Glutamatergic neuron (in vitro differentiated cells): ENCODE measurements around the gene ANXA7. TPM values are rescaled to one million over a fixed set of nuclear protein-coding genes. Genes with fewer than 3 reads are reported as not detected.

Source experiments
- DNase-seq: peaks from one replicate; pipeline ENCODE4 v3.0.0; 2022
- H3K27ac Mint-ChIP-seq: one replicate; pipeline ENCODE4 v1.8.0; 2020; ENCODE audit warnings: mild to moderate bottlenecking, mixed read lengths, inconsistent platforms; ENCODE audit not compliant: unreplicated experiment
- H3K27me3 Mint-ChIP-seq: one replicate; pipeline ENCODE4 v1.8.0; 2020; ENCODE audit warnings: mild to moderate bottlenecking, moderate library complexity, mixed read lengths, inconsistent platforms; ENCODE audit not compliant: unreplicated experiment
- H3K36me3 Mint-ChIP-seq: one replicate; pipeline ENCODE4 v1.8.0; 2020; ENCODE audit warnings: mild to moderate bottlenecking, mixed read lengths, inconsistent platforms; ENCODE audit not compliant: unreplicated experiment
- H3K4me1 Mint-ChIP-seq: one replicate; pipeline ENCODE4 v1.8.0; 2020; ENCODE audit warnings: mild to moderate bottlenecking, low read depth, mixed read lengths, inconsistent platforms; ENCODE audit not compliant: unreplicated experiment
- H3K4me3 Mint-ChIP-seq: one replicate; pipeline ENCODE4 v1.8.0; 2020; ENCODE audit warnings: mild to moderate bottlenecking, mixed read lengths, inconsistent platforms; ENCODE audit not compliant: unreplicated experiment
- H3K9me3 Mint-ChIP-seq: one replicate; pipeline ENCODE4 v1.8.0; 2020; ENCODE audit warnings: mild to moderate bottlenecking, moderate library complexity, mixed read lengths, inconsistent platforms; ENCODE audit not compliant: unreplicated experiment
- total RNA-seq: library from RNA; stranded (reverse); fragmentation: NEBNext Ultra II Directional; extraction: Animal tissue kit (Norgen Biotek cat#: 25700); gene quantifications from one replicate; pipeline ENCODE4 v1.2.1, GENCODE V29; 2021; ENCODE audit not compliant: unreplicated experiment
- TF ChIP-seq, protein P1 (sequence below): fragments of 200-600 bp; sonication (generic); IDR thresholded peaks from one replicate; pipeline ENCODE4 v1.5.0; 2021; ENCODE audit not compliant: partially characterized antibody, unreplicated experiment

The ANXA7 gene
- total RNA-seq, 1 donor from 2014 or later: 35.9 TPM

DNA sequence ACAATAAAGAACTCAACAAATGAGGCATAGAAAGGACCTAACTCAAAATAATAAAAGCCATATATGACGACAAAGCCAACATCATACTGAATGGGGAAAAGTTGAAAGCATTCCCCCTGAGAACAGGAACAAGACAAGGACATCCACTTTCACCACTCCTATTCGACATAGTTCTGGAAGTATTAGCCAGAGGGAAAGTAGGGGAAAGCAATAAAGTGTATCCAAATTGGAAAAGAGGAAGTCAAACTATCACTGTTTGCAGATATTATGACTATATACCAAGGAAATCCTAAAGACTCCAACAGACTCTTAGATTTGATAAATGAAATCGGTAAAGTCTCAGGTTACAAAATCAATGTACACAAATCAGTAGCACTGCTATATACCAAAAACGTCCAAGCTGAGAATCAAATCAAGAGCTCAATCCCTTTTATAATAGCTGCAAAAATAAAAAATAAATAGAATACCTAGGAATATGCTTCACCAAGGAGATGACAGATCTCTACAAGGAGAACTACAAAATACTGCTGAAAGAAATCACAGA, 4.8 kb downstream of the ANXA7 start:
- DNase-seq: no peak
- H3K9me3 Mint-ChIP-seq: peaks cover 2% of the 10 kb centered on the region
- no peak overlapping the region for H3K27ac Mint-ChIP-seq
- H3K27me3 Mint-ChIP-seq: peaks cover 4% of the 10 kb centered on the region
- H3K36me3 Mint-ChIP-seq: no peaks in the 10 kb centered on the region
- H3K4me3 Mint-ChIP-seq: peak overlapping the region; percentile 4
- TF ChIP-seq, protein P1, sequence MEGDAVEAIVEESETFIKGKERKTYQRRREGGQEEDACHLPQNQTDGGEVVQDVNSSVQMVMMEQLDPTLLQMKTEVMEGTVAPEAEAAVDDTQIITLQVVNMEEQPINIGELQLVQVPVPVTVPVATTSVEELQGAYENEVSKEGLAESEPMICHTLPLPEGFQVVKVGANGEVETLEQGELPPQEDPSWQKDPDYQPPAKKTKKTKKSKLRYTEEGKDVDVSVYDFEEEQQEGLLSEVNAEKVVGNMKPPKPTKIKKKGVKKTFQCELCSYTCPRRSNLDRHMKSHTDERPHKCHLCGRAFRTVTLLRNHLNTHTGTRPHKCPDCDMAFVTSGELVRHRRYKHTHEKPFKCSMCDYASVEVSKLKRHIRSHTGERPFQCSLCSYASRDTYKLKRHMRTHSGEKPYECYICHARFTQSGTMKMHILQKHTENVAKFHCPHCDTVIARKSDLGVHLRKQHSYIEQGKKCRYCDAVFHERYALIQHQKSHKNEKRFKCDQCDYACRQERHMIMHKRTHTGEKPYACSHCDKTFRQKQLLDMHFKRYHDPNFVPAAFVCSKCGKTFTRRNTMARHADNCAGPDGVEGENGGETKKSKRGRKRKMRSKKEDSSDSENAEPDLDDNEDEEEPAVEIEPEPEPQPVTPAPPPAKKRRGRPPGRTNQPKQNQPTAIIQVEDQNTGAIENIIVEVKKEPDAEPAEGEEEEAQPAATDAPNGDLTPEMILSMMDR: no peak
- peaks cover 18% of the 10 kb centered on the region for H3K4me1 Mint-ChIP-seq

DNA sequence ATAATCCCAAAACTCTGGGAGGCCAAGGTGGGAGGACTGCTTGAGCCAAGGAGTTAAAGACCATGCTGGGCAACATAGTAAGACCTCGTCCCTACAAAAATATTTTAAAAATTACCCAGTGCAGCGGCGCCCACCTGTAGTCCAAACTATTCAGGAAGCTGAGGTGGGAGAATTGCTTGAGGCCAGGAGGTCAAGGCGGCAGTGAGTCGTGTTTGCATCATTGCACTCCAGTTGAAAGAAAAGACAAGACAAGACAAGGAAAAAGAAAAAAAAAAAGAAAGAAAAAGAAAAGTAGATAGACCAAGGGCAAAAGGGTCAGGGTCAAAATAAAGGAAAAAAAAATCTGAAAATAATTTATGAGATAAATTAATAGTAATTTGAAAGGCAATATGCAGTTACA, 5.8 kb downstream of the ANXA7 start:
- Mint-ChIP-seq H3K27me3 (peaks cover 4% of the 10 kb centered on the region), H3K4me1 (peaks cover 17% of the 10 kb centered on the region), H3K27ac (no peak overlapping the region), H3K36me3 (no peaks in the 10 kb centered on the region), H3K4me3 (no peak overlapping the region), H3K9me3 (peaks cover 2% of the 10 kb centered on the region)
- DNase-seq: no peak
- TF ChIP-seq, protein P1: no peak

DNA sequence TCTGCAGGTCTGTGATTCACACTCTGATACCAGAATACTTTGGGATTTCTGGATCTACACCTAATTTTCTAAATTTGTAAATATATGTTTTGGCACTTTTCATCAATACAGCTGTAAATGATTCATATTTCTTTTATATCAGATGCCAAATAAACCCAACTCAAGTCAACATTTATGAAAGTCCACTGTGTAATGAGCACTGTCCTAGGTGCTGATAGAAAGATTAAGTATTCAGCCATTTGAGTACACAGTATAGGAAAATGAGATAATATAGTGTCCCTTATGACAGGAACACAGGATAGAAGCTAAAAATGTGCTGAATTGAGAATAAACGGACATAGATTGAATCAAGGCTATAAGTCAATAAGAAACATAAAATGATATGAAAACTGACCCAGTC, 6.4 kb downstream of the ANXA7 start:
- peaks cover 4% of the 10 kb centered on the region for H3K27me3 Mint-ChIP-seq
- H3K36me3 Mint-ChIP-seq: no peaks in the 10 kb centered on the region
- TF ChIP-seq, protein P1: no peak
- H3K27ac Mint-ChIP-seq: no peak overlapping the region
- H3K9me3 Mint-ChIP-seq: peaks cover 2% of the 10 kb centered on the region
- H3K4me1 Mint-ChIP-seq: peaks cover 13% of the 10 kb centered on the region
- DNase-seq: no peak
- no peak overlapping the region for H3K4me3 Mint-ChIP-seq

DNA sequence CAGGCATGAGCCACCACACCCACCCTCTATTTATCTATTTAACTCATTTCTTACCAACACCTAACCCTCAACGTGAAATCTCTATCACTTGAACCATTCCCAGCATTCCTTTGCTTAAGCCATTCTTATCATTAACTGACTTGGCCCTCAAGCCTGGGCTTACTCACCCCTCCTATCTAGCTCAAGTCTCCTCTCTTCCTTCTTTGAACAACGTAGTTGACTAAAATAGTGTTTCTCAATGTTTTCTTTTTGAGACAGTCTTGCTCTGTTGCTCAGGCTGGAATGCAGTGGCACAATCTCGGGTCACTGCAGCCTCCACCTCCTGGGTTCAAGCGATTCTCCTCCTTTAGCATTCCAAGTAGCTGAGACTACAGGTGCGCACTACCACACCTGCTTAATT, 7.0 kb downstream of the ANXA7 start:
- peaks cover 12% of the 10 kb centered on the region for H3K4me1 Mint-ChIP-seq
- H3K36me3 Mint-ChIP-seq: no peaks in the 10 kb centered on the region
- TF ChIP-seq, protein P1: no peak
- no peak overlapping the region for H3K27ac Mint-ChIP-seq
- H3K9me3 Mint-ChIP-seq: peaks cover 2% of the 10 kb centered on the region
- no peak overlapping the region for H3K4me3 Mint-ChIP-seq
- peaks cover 4% of the 10 kb centered on the region for H3K27me3 Mint-ChIP-seq
- no peak for DNase-seq

DNA sequence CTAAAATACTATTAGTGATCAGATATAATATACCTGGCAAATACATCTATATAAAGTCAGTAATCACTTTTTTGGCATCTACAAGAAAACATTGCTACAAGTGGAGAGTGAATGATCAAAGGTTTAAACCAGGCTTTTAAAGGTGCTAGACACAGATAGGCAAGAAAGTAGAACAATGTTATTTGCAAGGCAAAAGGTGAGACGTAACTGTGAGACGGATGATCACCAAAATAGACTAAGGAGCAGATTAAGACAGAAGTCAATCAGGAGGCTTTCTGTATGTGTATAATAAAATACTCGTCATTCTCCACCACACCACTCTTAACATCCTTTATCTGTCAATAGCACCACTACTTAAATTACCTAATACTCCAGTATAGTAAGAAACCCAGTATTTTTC, 8.3 kb downstream of the ANXA7 start:
- H3K4me3 Mint-ChIP-seq: no peak overlapping the region
- H3K27me3 Mint-ChIP-seq: peaks cover 4% of the 10 kb centered on the region
- TF ChIP-seq, protein P1: no peak
- H3K27ac Mint-ChIP-seq: no peak overlapping the region
- H3K4me1 Mint-ChIP-seq: peaks cover 12% of the 10 kb centered on the region
- H3K9me3 Mint-ChIP-seq: peaks cover 2% of the 10 kb centered on the region
- no peak for DNase-seq
- no peaks in the 10 kb centered on the region for H3K36me3 Mint-ChIP-seq
